ENCODE data around the gene ESRRA.

GRCh38 chr11:64355078-64355940 is 50.0 kb downstream of the ESRRA start:
- TF ChIP-seq CTCF (optimal IDR thresholded peaks at IDR 0.05 in 1 of 3, IDR thresholded peaks at IDR 0.05 in 1 of 3, conservative IDR thresholded peaks at IDR 0.05 in 1 of 3; ENCODE audit: extremely low read depth in 1 of 3, insufficient read depth in 2 of 3, low read length in 3 of 3) (peak in 2 of 3 experiments; percentile 74 to 89), EZH2 (IDR thresholded peaks at IDR 0.05; ENCODE audit: low read length) (no peak)
